Activated CD8-positive, alpha-beta T cell treated with anti-CD3 and anti-CD28 coated beads for 36 hours (primary cell): ENCODE data around the gene NRSN2. TPM values are rescaled to one million over a fixed set of nuclear protein-coding genes. Genes with fewer than 3 reads are reported as not detected.

Experiments used
- ATAC-seq: fragments of 200-7000 bp; cut with Tn5 transposase; one replicate; pipeline ENCODE4 v1.10.0; 2021; ENCODE audit warnings: mild to moderate bottlenecking, moderate library complexity
- CTCF ChIA-PET: fragments of 350-600 bp; sonication (Branson Sonifier 250); formaldehyde crosslinking; loops from one replicate; lab custom pipeline; 2021; ENCODE audit warnings: antibody characterized with exemption; lab: Charles Lee
- POLR2A ChIA-PET: fragments of 350-600 bp; sonication (Branson Sonifier 250); formaldehyde crosslinking; loops from one replicate; lab custom pipeline; 2021; ENCODE audit warnings: antibody characterized with exemption; lab: Charles Lee
- DNase-seq: peaks from one replicate; pipeline ENCODE4 v3.0.0-alpha.2; 2020
- H3K27ac Mint-ChIP-seq: one replicate; pipeline ENCODE4 v1.8.0; 2021; ENCODE audit warnings: mild to moderate bottlenecking, mixed read lengths
- H3K27me3 Mint-ChIP-seq: one replicate; pipeline ENCODE4 v1.8.0; 2021; ENCODE audit warnings: mixed read lengths
- H3K36me3 Mint-ChIP-seq: one replicate; pipeline ENCODE4 v1.8.0; 2021; ENCODE audit warnings: low read depth, mixed read lengths
- H3K4me1 Mint-ChIP-seq: one replicate; pipeline ENCODE4 v1.8.0; 2021; ENCODE audit warnings: low read depth, mixed read lengths
- H3K4me3 Mint-ChIP-seq: one replicate; pipeline ENCODE4 v1.8.0; 2021; ENCODE audit warnings: mild to moderate bottlenecking, moderate library complexity, mixed read lengths
- H3K9me3 Mint-ChIP-seq: one replicate; pipeline ENCODE4 v1.8.0; 2021; ENCODE audit warnings: mixed read lengths
- intact Hi-C: fragments of 100-400 bp; cut with micrococcal nuclease; formaldehyde crosslinking; loops from one replicate; pipeline ENCODE4 v1.10.0; 2022
- total RNA-seq, 2 experiments: library from RNA; stranded (reverse); gene quantifications; one replicate each; pipeline ENCODE4 v1.2.3, GENCODE V29; 2021
- TF ChIP-seq, protein P1 (sequence below): fragments of 200-600 bp; IDR thresholded peaks from one replicate; pipeline ENCODE4 v1.8.0; 2022; ENCODE audit warnings: antibody characterized with exemption, mild to moderate bottlenecking

The NRSN2 gene
- total RNA-seq, 2 experiments from 2014 or later: 8.0 to 8.7 TPM

DNA sequence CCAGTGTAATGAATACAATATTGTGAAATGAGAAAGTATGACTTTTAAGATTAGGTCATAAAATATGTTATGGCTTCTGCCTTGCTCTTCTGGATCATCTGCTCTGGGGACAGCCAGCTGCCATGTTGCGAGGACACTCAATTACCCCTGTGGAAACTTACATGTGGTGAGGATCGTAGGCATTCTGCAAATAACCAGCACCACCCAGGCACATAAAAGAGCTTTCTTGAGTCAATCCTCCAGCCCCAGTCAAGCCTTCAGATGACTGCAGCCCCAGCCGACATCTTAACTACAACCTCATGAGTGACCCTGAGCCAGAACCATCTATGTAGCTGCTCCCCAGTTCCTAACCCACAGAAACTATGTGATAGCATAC lies 56.7 kb downstream of the NRSN2 start:
- intact Hi-C loops: no loop called here
- POLR2A ChIA-PET: interaction anchor here (1.3 to 1.4 kb wide), 2 partner anchors 21 to 28 kb away, joined by 3 to 4 read pairs; no protein-coding TSS in a partner anchor
- H3K27ac Mint-ChIP-seq: no peak overlapping the region
- ATAC-seq (no peak), DNase-seq (no peak)
- H3K4me3 Mint-ChIP-seq: no peak overlapping the region
- peaks cover 2% of the 10 kb centered on the region for H3K36me3 Mint-ChIP-seq
- peaks cover 4% of the 10 kb centered on the region for H3K9me3 Mint-ChIP-seq
- H3K27me3 Mint-ChIP-seq: no peaks in the 10 kb centered on the region
- CTCF ChIA-PET: interaction anchor here (1.2 kb wide), 1 partner anchor 11 kb away, joined by 3 read pairs; no protein-coding TSS in a partner anchor
- H3K4me1 Mint-ChIP-seq: peaks cover 30% of the 10 kb centered on the region
- TF ChIP-seq, protein P1, sequence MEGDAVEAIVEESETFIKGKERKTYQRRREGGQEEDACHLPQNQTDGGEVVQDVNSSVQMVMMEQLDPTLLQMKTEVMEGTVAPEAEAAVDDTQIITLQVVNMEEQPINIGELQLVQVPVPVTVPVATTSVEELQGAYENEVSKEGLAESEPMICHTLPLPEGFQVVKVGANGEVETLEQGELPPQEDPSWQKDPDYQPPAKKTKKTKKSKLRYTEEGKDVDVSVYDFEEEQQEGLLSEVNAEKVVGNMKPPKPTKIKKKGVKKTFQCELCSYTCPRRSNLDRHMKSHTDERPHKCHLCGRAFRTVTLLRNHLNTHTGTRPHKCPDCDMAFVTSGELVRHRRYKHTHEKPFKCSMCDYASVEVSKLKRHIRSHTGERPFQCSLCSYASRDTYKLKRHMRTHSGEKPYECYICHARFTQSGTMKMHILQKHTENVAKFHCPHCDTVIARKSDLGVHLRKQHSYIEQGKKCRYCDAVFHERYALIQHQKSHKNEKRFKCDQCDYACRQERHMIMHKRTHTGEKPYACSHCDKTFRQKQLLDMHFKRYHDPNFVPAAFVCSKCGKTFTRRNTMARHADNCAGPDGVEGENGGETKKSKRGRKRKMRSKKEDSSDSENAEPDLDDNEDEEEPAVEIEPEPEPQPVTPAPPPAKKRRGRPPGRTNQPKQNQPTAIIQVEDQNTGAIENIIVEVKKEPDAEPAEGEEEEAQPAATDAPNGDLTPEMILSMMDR: no peak

DNA sequence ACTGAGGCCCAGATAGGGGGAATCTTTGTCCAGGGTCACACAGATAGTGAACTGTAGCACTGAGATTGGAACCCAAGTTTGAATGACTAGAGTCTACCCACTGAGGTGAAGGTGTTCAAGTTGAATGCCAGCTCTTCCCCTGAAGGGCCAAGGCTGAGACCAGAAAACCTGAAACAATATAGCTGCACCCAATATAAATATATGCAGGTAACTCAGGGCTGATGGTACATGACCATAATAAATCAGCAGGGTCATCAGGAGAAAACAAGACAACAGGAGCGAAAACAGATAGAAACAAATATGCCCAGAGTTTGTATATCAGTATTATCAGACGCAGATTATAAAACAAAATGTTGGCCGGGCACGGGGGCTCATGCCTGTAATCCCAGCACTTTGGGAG lies 57.2 kb downstream of the NRSN2 start:
- DNase-seq: no peak
- intact Hi-C loops: no loop called here
- Mint-ChIP-seq H3K27me3 (no peaks in the 10 kb centered on the region), H3K9me3 (peaks cover 4% of the 10 kb centered on the region), H3K36me3 (peaks cover 6% of the 10 kb centered on the region), H3K4me1 (peaks cover 30% of the 10 kb centered on the region), H3K27ac (no peak overlapping the region), H3K4me3 (no peak overlapping the region)
- no peak for ATAC-seq
- TF ChIP-seq, protein P1: no peak
- CTCF ChIA-PET: no interaction called here
- POLR2A ChIA-PET: interaction anchor here (1.3 to 1.4 kb wide), 2 partner anchors 21 to 28 kb away, joined by 3 to 4 read pairs; no protein-coding TSS in a partner anchor

Other genes starting within 250 kb of the NRSN2 start
- gene DEFB126, start 204.5 kb upstream of the NRSN2 start, total RNA-seq: not detected
- not detected for gene DEFB127, start 189.7 kb upstream of the NRSN2 start, total RNA-seq
- gene DEFB128, start 157.4 kb upstream of the NRSN2 start, total RNA-seq: not detected
- not detected for gene DEFB129, start 119.9 kb upstream of the NRSN2 start, total RNA-seq
- not detected for gene DEFB132, start 89.4 kb upstream of the NRSN2 start, total RNA-seq
- 1 to 10 TPM; 7.1 to 7.4 TPM for gene C20orf96, start 56.4 kb upstream of the NRSN2 start, total RNA-seq
- 10 to 100 TPM; 17.8 to 18.0 TPM for gene ZCCHC3, start 49.5 kb upstream of the NRSN2 start, total RNA-seq
- 10 to 100 TPM; 12.8 to 13.0 TPM for gene SOX12, start 21.6 kb upstream of the NRSN2 start, total RNA-seq
- 10 to 100 TPM; 59.5 to 62.5 TPM for gene TRIB3, start 33.6 kb downstream of the NRSN2 start, total RNA-seq
- 100 to 1,000 TPM; 122 to 130 TPM for gene RBCK1, start 61.2 kb downstream of the NRSN2 start, total RNA-seq
- gene TBC1D20, start 115.4 kb downstream of the NRSN2 start, total RNA-seq: 10 to 100 TPM; 22.2 to 23.8 TPM
- gene CSNK2A1, start 196.7 kb downstream of the NRSN2 start, total RNA-seq: 100 to 1,000 TPM; 169 to 174 TPM